Fibroblast of skin of left quadriceps (primary cell): ENCODE measurements around the gene RNF225.
"Not testable (repeated sequence)": the region's sequence is repeated elsewhere in the genome, so short reads cannot be mapped to it uniquely, and the experiment has no call there.

Experiments used
- DNase-seq, 2 experiments: peaks; one replicate each; pipeline ENCODE4 v3.0.0-alpha.2; 2013; ENCODE audit warnings: low read depth in 2 of 2

Gene RNF225

GRCh38 chr19:58409010-58409790 is 13.7 kb downstream of the RNF225 start:
- no peak for DNase-seq

- no peak for DNase-seq
These were observed 21.1 kb downstream of the RNF225 start for GRCh38 chr19:58416604-58417003.

GRCh38 chr19:58417071-58417470 is 21.6 kb downstream of the RNF225 start:
- no peak for DNase-seq

- no peak for DNase-seq
These were observed 33.2 kb downstream of the RNF225 start for GRCh38 chr19:58428617-58429016.

GRCh38 chr19:58429745-58430144 is 34.3 kb downstream of the RNF225 start:
- DNase-seq = no peak

GRCh38 chr19:58434217-58434616 is 38.8 kb downstream of the RNF225 start:
- no peak for DNase-seq

GRCh38 chr19:58439576-58440554 is 44.4 kb downstream of the RNF225 start, which contains the start of gene ZNF132:
TSS of gene ZNF132 (minus strand) at chr19:58440153. CDS start at chr19:58439821, 332 bp downstream.
- DNase-seq = peak; percentile 99 to 100

- no peak for DNase-seq
These were observed 45.1 kb downstream of the RNF225 start for GRCh38 chr19:58440556-58440955.

- not testable (repeated sequence) for DNase-seq
These were observed 47.5 kb downstream of the RNF225 start for GRCh38 chr19:58442986-58443385.
